ENCODE results near the gene CELSR3. TPM values are rescaled to one million over a fixed set of nuclear protein-coding genes. Genes with fewer than 3 reads are reported as not detected.

Gene CELSR3
- 3.9 TPM for polyA plus RNA-seq
- long read RNA-seq, donor 1: 0 reads
- long read RNA-seq, donor 2: 0 reads
- long read RNA-seq, donor 3: 0 reads
- long read RNA-seq, donor 4: 0 reads
- long read RNA-seq, donor 5: 0 reads
- long read RNA-seq, donor 6: 0 reads
- long read RNA-seq, donor 7: 0 reads
- long read RNA-seq, donor 8: 0 reads
- long read RNA-seq, donor 9: 0 reads
- long read RNA-seq, donor 10: 0 reads
- long read RNA-seq, donor 11: 0 reads

DNA sequence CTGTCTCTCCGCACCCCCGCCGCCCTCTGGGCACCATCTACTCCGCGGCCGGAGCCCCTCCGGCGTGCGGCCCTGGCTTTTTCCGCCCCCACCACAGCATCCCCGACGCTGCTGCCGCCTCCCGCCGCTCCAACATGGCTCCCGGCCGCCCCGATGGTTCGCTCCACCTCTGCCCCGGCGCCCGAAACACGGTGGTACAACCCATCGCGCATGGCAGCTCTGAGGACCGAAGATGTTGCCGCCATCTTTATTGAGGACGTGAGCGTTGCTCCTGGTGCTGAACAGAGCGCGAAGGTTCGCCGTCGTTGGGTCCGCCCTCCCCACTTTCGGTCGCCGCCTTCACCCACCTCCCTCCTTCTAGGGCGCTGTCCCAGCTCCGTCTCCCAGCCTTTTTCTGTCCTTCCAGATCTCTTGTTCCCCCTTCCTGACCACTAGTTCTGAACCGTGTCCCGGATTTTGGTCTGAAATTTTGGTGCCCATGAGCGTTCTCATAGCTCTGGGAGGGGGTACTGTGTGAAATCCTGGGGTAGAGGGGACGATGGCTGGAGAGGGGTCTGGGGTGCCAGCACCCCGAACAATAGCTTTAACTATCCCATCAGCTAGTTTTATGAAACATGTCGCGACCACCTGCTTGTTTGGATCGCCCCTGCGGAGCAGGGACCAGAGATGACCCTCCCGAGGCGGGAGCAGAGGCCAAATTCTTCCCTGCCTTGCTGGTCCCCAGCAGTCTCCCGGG is at the start of gene CELSR3:
Gene CELSR3 (minus strand): TSS at position 134 of the 736 bp plus-strand sequence. CDS start 252 bp downstream, outside the sequence.
- no CpG with 5 or more reads among the region's 52 CpGs for WGBS (ENCODE audit: insufficient coverage, low lambda C conversion rate)
- Histone ChIP-seq H3K27ac (ENCODE audit: low read length) (peak within 1 kb of the TSS; percentile 82), H3K36me3 (ENCODE audit: control insufficient read depth, insufficient read depth, low read length) (no peaks in the 10 kb centered on the region), H3K4me3 (ENCODE audit: low read length) (peak within 1 kb of the TSS; percentile 75), H3K27me3 (ENCODE audit: control insufficient read depth, insufficient read depth, low read length) (peaks cover 40% of the 10 kb centered on the region), H3K9me3 (ENCODE audit: control insufficient read depth, low read depth, low read length) (peaks cover 17% of the 10 kb centered on the region), H3K4me1 (ENCODE audit: control insufficient read depth, insufficient read depth, low read length) (peaks cover 9% of the 10 kb centered on the region)
- peak; percentile 61 to 77 for DNase-seq

DNA sequence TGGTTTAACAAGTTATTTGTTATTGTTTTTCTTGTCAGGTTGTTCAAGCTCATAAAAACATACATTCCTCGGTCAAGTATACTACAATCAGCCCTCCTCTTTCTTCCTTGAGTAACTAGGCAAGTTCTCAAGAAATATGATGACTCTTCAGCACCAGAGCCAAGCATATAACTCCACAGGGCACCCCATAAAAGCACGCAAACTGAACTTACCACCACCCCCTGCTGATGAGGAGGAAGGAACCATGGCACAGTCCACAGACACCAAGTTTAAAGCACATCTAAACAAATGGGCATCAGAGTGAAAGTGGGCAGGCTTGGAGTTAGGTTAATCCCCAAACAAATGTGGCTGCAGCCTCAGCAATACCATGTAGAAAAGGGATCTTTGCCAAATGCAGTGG is 49.0 kb upstream of the CELSR3 start:
- WGBS (ENCODE audit: insufficient coverage, low lambda C conversion rate): no CpG with 5 or more reads among the region's 2 CpGs
- no peak overlapping the region for H3K4me3 ChIP-seq (ENCODE audit: low read length)
- peaks cover 4% of the 10 kb centered on the region for H3K4me1 ChIP-seq (ENCODE audit: control insufficient read depth, insufficient read depth, low read length)
- H3K27ac ChIP-seq (ENCODE audit: low read length): no peak overlapping the region
- DNase-seq: no peak
- peaks cover 62% of the 10 kb centered on the region for H3K36me3 ChIP-seq (ENCODE audit: control insufficient read depth, insufficient read depth, low read length)
- H3K27me3 ChIP-seq (ENCODE audit: control insufficient read depth, insufficient read depth, low read length): no peaks in the 10 kb centered on the region
- no peaks in the 10 kb centered on the region for H3K9me3 ChIP-seq (ENCODE audit: control insufficient read depth, low read depth, low read length)

- no peak overlapping the region for H3K27ac ChIP-seq (ENCODE audit: low read length)
- H3K27me3 ChIP-seq (ENCODE audit: control insufficient read depth, insufficient read depth, low read length): no peaks in the 10 kb centered on the region
- H3K36me3 ChIP-seq (ENCODE audit: control insufficient read depth, insufficient read depth, low read length): peaks cover 66% of the 10 kb centered on the region
- H3K4me3 ChIP-seq (ENCODE audit: low read length): no peak overlapping the region
- peaks cover 2% of the 10 kb centered on the region for H3K4me1 ChIP-seq (ENCODE audit: control insufficient read depth, insufficient read depth, low read length)
- no peaks in the 10 kb centered on the region for H3K9me3 ChIP-seq (ENCODE audit: control insufficient read depth, low read depth, low read length)
- no CpG with 5 or more reads among the region's 7 CpGs for WGBS (ENCODE audit: insufficient coverage, low lambda C conversion rate)
- no peak for DNase-seq
Observed at GRCh38 chr3:48709051-48709461, 46.4 kb upstream of the CELSR3 start.

DNA sequence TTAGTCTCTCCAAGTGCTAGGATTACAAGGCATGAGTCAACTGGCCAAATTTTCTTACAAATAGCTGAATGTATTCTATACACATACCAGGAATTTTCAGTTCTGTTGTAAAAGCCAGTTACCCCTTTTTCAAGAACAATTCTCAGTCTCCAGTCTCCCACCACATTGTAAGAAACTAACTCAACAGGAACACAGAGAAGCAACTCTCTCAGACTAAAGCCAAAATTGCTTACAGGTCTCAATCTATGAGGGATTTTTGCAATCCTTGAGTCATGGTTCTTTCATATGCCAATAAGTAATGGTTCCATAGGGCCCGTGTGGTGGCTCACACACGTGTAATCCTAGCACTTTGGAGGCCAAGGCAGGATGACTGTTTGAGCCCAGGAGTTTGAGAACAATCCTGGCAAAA is 45.8 kb upstream of the CELSR3 start:
- Histone ChIP-seq H3K27ac (ENCODE audit: low read length) (no peak overlapping the region), H3K4me1 (ENCODE audit: control insufficient read depth, insufficient read depth, low read length) (peaks cover 2% of the 10 kb centered on the region), H3K9me3 (ENCODE audit: control insufficient read depth, low read depth, low read length) (no peaks in the 10 kb centered on the region), H3K27me3 (ENCODE audit: control insufficient read depth, insufficient read depth, low read length) (no peaks in the 10 kb centered on the region), H3K36me3 (ENCODE audit: control insufficient read depth, insufficient read depth, low read length) (peaks cover 63% of the 10 kb centered on the region), H3K4me3 (ENCODE audit: low read length) (no peak overlapping the region)
- DNase-seq: no peak
- no CpG with 5 or more reads among the region's 2 CpGs for WGBS (ENCODE audit: insufficient coverage, low lambda C conversion rate)

- H3K36me3 ChIP-seq (ENCODE audit: control insufficient read depth, insufficient read depth, low read length): peaks cover 57% of the 10 kb centered on the region
- WGBS (ENCODE audit: insufficient coverage, low lambda C conversion rate): no CpG with 5 or more reads among the region's 5 CpGs
Observed at GRCh38 chr3:48707157-48707556, 44.5 kb upstream of the CELSR3 start.

GRCh38 chr3:48702320-48702920 is 39.7 kb upstream of the CELSR3 start:
- Histone ChIP-seq H3K27ac (ENCODE audit: low read length) (no peak overlapping the region), H3K4me3 (ENCODE audit: low read length) (no peak overlapping the region), H3K4me1 (ENCODE audit: control insufficient read depth, insufficient read depth, low read length) (no peaks in the 10 kb centered on the region), H3K36me3 (ENCODE audit: control insufficient read depth, insufficient read depth, low read length) (peaks cover 60% of the 10 kb centered on the region), H3K9me3 (ENCODE audit: control insufficient read depth, low read depth, low read length) (no peaks in the 10 kb centered on the region), H3K27me3 (ENCODE audit: control insufficient read depth, insufficient read depth, low read length) (no peaks in the 10 kb centered on the region)
- DNase-seq: no peak
- 50% methylated on average over 2 of the region's 6 CpGs for WGBS (ENCODE audit: insufficient coverage, low lambda C conversion rate)

More at GRCh38 chr3:48707157-48707556, 44.5 kb upstream of the CELSR3 start:
- no peaks in the 10 kb centered on the region for H3K9me3 ChIP-seq (ENCODE audit: control insufficient read depth, low read depth, low read length)
- peaks cover 2% of the 10 kb centered on the region for H3K4me1 ChIP-seq (ENCODE audit: control insufficient read depth, insufficient read depth, low read length)
- H3K27me3 ChIP-seq (ENCODE audit: control insufficient read depth, insufficient read depth, low read length): no peaks in the 10 kb centered on the region
- no peak overlapping the region for H3K27ac ChIP-seq (ENCODE audit: low read length)
- DNase-seq: no peak
- H3K4me3 ChIP-seq (ENCODE audit: low read length): no peak overlapping the region

GRCh38 chr3:48700731-48701405 is 38.2 kb upstream of the CELSR3 start:
- no CpG with 5 or more reads among the region's 11 CpGs for WGBS (ENCODE audit: insufficient coverage, low lambda C conversion rate)
- H3K4me1 ChIP-seq (ENCODE audit: control insufficient read depth, insufficient read depth, low read length): no peaks in the 10 kb centered on the region
- H3K27me3 ChIP-seq (ENCODE audit: control insufficient read depth, insufficient read depth, low read length): no peaks in the 10 kb centered on the region
- H3K9me3 ChIP-seq (ENCODE audit: control insufficient read depth, low read depth, low read length): no peaks in the 10 kb centered on the region
- no peak overlapping the region for H3K27ac ChIP-seq (ENCODE audit: low read length)
- no peak overlapping the region for H3K4me3 ChIP-seq (ENCODE audit: low read length)
- peaks cover 54% of the 10 kb centered on the region for H3K36me3 ChIP-seq (ENCODE audit: control insufficient read depth, insufficient read depth, low read length)
- DNase-seq: no peak

DNA sequence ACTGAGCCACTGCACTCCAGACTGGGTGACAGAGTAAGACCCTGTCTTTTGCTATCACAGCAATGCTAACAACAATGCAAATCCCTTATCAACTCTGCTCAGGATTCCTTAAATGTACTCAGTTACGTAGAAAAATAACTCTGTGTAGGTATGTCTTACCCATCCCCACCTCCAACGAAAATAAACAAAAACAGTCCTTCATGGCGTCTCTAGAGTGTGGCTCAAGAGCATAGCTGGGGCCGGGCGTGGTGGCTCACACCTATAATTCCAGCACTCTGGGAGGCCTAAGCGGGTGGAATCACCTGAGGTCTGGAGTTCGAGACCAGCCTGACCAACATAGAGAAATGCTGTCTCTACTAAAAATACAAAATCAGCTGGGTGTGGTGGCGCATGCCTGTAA is 36.2 kb upstream of the CELSR3 start:
- no peak for DNase-seq
- WGBS (ENCODE audit: insufficient coverage, low lambda C conversion rate): no CpG with 5 or more reads among the region's 8 CpGs
- no peak overlapping the region for H3K4me3 ChIP-seq (ENCODE audit: low read length)
- H3K4me1 ChIP-seq (ENCODE audit: control insufficient read depth, insufficient read depth, low read length): peaks cover 6% of the 10 kb centered on the region
- H3K9me3 ChIP-seq (ENCODE audit: control insufficient read depth, low read depth, low read length): no peaks in the 10 kb centered on the region
- H3K27ac ChIP-seq (ENCODE audit: low read length): no peak overlapping the region
- no peaks in the 10 kb centered on the region for H3K27me3 ChIP-seq (ENCODE audit: control insufficient read depth, insufficient read depth, low read length)
- H3K36me3 ChIP-seq (ENCODE audit: control insufficient read depth, insufficient read depth, low read length): peaks cover 64% of the 10 kb centered on the region

GRCh38 chr3:48697952-48698351 is 35.3 kb upstream of the CELSR3 start:
- no peak overlapping the region for H3K27ac ChIP-seq (ENCODE audit: low read length)
- H3K27me3 ChIP-seq (ENCODE audit: control insufficient read depth, insufficient read depth, low read length): no peaks in the 10 kb centered on the region
- WGBS (ENCODE audit: insufficient coverage, low lambda C conversion rate): no CpG with 5 or more reads among the region's 3 CpGs
- peaks cover 6% of the 10 kb centered on the region for H3K4me1 ChIP-seq (ENCODE audit: control insufficient read depth, insufficient read depth, low read length)
- H3K36me3 ChIP-seq (ENCODE audit: control insufficient read depth, insufficient read depth, low read length): peaks cover 73% of the 10 kb centered on the region
- H3K4me3 ChIP-seq (ENCODE audit: low read length): no peak overlapping the region
- no peaks in the 10 kb centered on the region for H3K9me3 ChIP-seq (ENCODE audit: control insufficient read depth, low read depth, low read length)
- DNase-seq: no peak

DNA sequence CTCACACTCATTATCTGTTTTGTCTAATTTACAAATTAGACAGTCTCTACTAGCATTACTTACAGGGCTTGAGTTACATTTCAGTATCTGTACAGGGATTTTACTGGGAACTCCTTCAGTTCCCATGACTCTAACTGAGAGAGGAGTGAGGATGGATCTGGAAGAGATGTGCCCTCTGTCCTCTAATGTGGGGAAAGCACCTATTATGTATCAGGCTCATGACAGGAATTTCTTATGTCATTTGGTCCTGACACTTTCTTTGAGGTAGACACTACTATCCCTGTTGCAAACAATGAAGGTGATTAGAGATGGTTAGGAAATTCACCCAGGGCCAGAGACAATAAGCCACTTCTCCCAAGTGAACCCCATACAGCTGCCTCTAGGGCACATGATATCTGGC is 33.9 kb upstream of the CELSR3 start:
- no peaks in the 10 kb centered on the region for H3K27me3 ChIP-seq (ENCODE audit: control insufficient read depth, insufficient read depth, low read length)
- H3K27ac ChIP-seq (ENCODE audit: low read length): no peak overlapping the region
- H3K4me1 ChIP-seq (ENCODE audit: control insufficient read depth, insufficient read depth, low read length): peaks cover 6% of the 10 kb centered on the region
- H3K9me3 ChIP-seq (ENCODE audit: control insufficient read depth, low read depth, low read length): no peaks in the 10 kb centered on the region
- DNase-seq: no peak
- no peak overlapping the region for H3K4me3 ChIP-seq (ENCODE audit: low read length)
- peaks cover 81% of the 10 kb centered on the region for H3K36me3 ChIP-seq (ENCODE audit: control insufficient read depth, insufficient read depth, low read length)
